Cardiac septum (tissue), 1 donor: ENCODE results near the gene STAM2. TPM values are rescaled to one million over a fixed set of nuclear protein-coding genes. Genes with fewer than 3 reads are reported as not detected.
"Not testable (repeated sequence)": the region's sequence is repeated elsewhere in the genome, so short reads cannot be mapped to it uniquely, and the experiment has no call there.

Experiments used
- DNase-seq: peaks from one replicate; pipeline ENCODE4 v3.0.0-alpha.2; 2020; ENCODE audit warnings: low spot score
- intact Hi-C: fragments of 100-400 bp; cut with DNase I; formaldehyde crosslinking; loops from one replicate; pipeline ENCODE4 v1.14.0; 2022
- total RNA-seq: library from RNA; stranded (reverse); fragmentation: NEBNext Ultra II Directional; extraction: Animal tissue kit (Norgen Biotek cat#: 25700); gene quantifications from one replicate; pipeline ENCODE4 v1.2.1, GENCODE V29; 2021
- donor health status: DM: no; HTN: no; CAD: no.

STAM2 gene
- total RNA-seq, 1 donor from 2014 or later, result 28.9 TPM

DNA sequence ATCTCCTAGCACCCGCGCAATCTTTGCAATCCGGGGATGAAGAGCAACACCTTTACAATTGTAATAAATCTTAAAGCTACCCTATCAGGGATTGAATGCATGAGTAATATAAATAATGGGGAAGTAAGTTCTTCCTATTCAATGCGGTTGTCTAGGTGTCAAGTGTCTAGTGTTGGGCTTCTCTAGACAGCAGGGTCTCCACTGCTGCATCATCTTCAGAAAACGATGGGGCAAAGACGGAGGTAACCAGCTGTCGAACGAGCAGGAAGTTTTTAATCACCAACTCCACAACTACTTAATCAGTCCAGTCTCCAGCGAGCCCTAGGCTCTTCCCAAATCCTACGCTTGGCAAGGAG, 573 bp downstream of the STAM2 start:
- intact Hi-C loops, result loop anchor here (2.0 to 5.0 kb wide), 2 partner anchors 138 to 542 kb away; partner anchors contain the start of genes ARL6IP6 and PRPF40A
- DNase-seq, result no peak

GRCh38 chr2:152174574-152174973, 989 bp downstream of the STAM2 start:
- intact Hi-C loops, result loop anchor here (2.0 kb wide), 1 partner anchor 138 kb away; no protein-coding TSS in a partner anchor
- DNase-seq, result no peak

GRCh38 chr2:152173831-152174230, 1.7 kb downstream of the STAM2 start:
- intact Hi-C loops, result loop anchor here (2.0 kb wide), 1 partner anchor 137 kb away; no protein-coding TSS in a partner anchor
- DNase-seq, result no peak

GRCh38 chr2:152172201-152172785, 3.3 kb downstream of the STAM2 start:
- intact Hi-C loops, result not testable (repeated sequence)

GRCh38 chr2:152171718-152172117, 3.8 kb downstream of the STAM2 start:
- no peak for DNase-seq
- intact Hi-C loops, result no loop called here

More at GRCh38 chr2:152172201-152172785, 3.3 kb downstream of the STAM2 start:
- DNase-seq, result not testable (repeated sequence)

- DNase-seq, intact Hi-C loops: not testable (repeated sequence)
These were observed 6.4 kb downstream of the STAM2 start for GRCh38 chr2:152169158-152169557.

DNA sequence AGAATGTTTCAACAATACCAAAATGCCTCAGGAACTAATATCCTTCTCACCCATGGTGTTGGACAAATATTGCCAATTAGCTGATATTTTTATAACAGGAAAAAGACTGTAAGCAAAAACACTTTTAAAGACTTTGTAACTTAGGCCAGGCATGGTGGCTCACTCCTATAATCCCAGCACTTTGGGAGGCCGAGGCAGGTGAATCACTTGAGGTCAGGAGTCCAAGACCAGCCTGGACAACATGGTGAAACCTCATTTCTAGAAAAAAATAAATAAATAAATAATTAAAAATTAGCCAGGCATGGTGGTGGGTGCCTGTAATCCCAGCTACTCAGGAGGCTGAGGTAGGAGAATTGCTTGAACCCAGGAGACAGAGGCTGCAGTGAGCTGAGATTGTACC, 8.1 kb downstream of the STAM2 start:
- DNase-seq, intact Hi-C loops: not testable (repeated sequence)

GRCh38 chr2:152167065-152167464, 8.5 kb downstream of the STAM2 start:
- no peak for DNase-seq
- intact Hi-C loops, result no loop called here

- intact Hi-C loops, result no loop called here
- no peak for DNase-seq
These were observed 8.9 kb downstream of the STAM2 start for GRCh38 chr2:152166633-152167032.

- no peak for DNase-seq
These were observed 9.8 kb downstream of the STAM2 start for GRCh38 chr2:152165780-152166179.

DNA sequence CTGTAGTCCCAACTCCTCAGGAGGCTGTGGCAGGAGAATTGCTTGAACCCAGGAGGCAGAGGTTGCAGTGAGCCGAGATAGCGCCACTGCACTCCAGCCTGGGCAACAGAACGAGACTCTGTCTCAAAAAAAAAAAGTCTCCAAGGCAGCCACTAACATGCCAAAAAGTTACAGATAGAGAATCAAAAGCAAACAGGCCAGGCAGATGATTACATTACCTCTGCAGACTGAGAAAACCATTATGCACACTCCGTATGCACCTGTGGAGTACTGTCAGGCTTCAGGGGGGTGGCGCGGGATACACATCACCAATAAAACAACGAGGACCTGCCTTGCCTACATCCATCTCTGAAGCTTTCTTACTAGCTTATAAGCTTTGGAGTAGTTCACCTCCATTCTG, 10.3 kb downstream of the STAM2 start:
- no peak for DNase-seq
- intact Hi-C loops, result no loop called here

More at GRCh38 chr2:152165780-152166179, 9.8 kb downstream of the STAM2 start:
- intact Hi-C loops, result no loop called here

DNA sequence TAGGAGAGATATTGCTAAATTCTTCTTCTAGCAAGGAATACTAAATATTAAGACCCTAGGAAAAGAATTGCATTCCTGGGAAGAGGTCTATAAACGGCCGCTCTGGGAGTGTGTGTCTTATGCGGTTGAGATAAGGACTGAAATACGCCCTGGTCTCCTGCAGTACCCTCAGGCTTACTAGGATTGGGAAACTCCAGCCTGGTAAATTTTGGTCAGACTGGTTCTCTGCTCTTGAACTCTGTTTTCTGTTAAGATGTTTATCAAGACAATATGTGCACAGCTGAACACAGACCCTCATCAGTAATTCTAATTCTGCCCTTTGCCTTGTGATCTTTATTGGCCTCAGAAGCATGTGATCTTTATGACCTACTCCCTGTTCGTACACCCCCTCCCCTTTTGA, 11.9 kb downstream of the STAM2 start:
- DNase-seq, intact Hi-C loops: not testable (repeated sequence)

- intact Hi-C loops, result no loop called here
- no peak for DNase-seq
These were observed 13.4 kb downstream of the STAM2 start for GRCh38 chr2:152162141-152162540.

DNA sequence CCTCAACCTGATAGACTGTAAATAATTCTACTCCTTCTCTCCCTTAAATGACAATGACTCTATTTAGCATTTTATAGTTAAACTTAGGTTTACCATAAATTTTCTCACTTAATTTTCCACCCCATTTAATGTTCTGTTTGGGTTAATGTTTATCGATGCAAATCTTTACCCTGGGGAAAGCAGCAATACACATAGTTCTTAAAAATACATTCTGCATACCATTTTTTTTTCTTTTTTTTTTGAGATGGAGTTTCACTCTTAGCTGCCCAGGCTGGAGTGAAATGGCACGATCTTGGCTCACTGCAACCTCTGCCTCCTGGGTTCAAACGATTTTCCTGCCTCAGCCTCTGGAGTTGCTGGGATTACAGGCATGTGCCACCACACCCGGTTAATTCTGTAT, 14.0 kb downstream of the STAM2 start:
- DNase-seq, result no peak

GRCh38 chr2:152160378-152160777, 15.2 kb downstream of the STAM2 start:
- intact Hi-C loops, result not testable (repeated sequence)

More for the DNA sequence above, 14.0 kb downstream of the STAM2 start:
- intact Hi-C loops, result no loop called here

GRCh38 chr2:152157253-152157652, 18.3 kb downstream of the STAM2 start:
- DNase-seq, result no peak
- intact Hi-C loops, result no loop called here

More at GRCh38 chr2:152160378-152160777, 15.2 kb downstream of the STAM2 start:
- DNase-seq, result not testable (repeated sequence)

DNA sequence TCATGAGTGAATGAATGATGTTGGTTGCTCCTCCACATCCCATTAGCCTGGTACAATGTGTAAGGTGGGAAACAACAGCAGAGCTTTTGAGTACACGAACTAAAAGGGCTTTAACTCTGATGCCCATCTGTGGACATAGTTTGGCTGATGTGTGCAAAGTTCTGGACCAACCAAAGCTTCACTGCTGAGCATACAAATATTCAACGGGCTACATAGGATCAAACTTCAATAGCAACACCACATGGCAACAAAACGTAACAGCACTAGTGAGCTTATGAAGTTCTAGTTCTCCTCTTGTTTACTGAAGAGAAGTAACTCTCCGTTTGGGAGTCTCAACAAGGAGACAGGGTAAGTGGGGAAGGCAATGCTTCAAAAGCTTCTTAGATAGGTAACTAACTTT, 20.4 kb downstream of the STAM2 start:
- intact Hi-C loops, result no loop called here
- DNase-seq, result no peak

DNA sequence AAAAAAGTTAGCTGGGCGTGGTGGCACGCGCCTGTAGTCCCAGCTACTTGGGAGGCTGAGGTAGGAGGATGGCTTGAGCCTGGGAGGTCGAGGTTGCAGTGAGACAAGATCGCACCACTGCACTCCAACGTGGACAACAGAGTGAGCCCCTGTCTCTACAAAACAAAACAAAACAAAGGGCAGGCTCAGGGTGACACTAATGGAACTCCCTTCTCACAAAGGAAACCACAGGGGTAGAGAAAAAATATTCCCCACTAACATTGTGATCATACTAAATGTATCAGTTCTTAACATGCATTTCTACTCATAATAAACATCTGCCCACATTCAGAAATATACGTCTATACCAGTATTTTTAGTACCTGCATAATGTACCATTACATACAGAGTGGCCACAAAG, 21.1 kb downstream of the STAM2 start:
- intact Hi-C loops, result no loop called here
- no peak for DNase-seq

DNA sequence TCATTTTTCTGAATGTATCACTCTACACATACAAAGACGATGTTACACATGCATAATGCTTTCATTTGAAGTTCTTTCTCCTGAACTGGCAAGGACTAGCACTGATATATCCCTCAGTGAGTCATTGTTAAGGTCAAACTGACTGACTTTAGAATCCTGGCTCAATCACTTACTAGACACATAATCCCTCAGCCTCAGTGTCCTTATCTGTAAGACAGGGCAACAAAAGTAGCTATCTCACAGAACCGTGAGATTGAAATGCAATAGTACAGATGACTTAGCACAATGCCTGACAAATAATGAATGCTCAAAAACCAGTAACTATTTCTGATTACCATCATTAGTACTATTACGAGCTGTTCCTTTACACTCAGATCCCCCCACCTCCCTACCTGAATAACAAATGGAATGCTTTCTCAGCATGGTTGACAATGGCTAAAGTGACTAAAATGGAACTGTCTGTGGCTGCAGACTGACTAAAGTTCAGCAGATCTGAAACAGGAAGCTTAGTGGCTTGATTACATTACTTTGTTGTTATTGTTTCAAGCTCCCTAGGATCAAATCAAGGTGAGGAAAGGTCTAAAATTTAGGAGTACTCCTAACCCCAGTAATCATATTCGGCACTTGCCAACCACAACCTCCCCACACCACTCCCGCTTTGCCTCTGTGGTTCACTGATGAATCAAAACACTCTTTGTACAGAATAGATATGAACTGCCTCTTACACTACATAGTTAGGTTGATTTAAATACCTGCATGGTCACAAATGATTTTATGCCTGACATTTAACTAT, 40.9 kb downstream of the STAM2 start:
- intact Hi-C loops, result no loop called here
- DNase-seq, result no peak

DNA sequence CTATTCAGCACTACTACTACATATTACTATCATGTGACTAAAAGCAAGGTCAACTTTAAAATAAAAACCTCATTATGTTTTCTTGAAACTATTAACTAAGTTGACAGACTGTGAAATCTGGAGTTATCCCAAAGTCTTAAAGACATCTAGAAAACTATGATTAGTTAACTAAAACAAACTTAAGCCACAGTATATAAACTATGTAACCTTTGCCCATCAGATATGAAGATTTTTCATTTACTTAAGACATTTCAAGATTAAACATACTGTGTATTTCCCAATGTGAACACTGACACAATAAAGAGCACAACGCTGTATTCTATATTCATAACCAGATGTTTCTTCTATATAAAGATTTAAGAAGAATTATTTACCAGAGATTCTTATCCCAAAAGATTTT, 43.3 kb downstream of the STAM2 start:
- intact Hi-C loops, result no loop called here

GRCh38 chr2:152127628-152128027, 47.9 kb downstream of the STAM2 start:
- no peak for DNase-seq
- intact Hi-C loops, result no loop called here

More for the DNA sequence above, 43.3 kb downstream of the STAM2 start:
- no peak for DNase-seq
